IgD-negative memory B cell (primary cell): Measurements from ENCODE around the gene ULK3. TPM values are rescaled to one million over a fixed set of nuclear protein-coding genes. Genes with fewer than 3 reads are reported as not detected.

Source experiments
- H3K27ac Mint-ChIP-seq, 3 donors: one replicate each; pipeline ENCODE4 v1.8.0; 2020 to 2022; ENCODE audit warnings: mild to moderate bottlenecking in 3 of 3, mixed read lengths in 3 of 3, moderate library complexity in 1 of 3
- H3K27me3 Mint-ChIP-seq: one replicate; pipeline ENCODE4 v1.8.0; 2021; ENCODE audit warnings: mixed read lengths
- H3K36me3 Mint-ChIP-seq: one replicate; pipeline ENCODE4 v1.8.0; 2020; ENCODE audit warnings: mild to moderate bottlenecking, mixed read lengths
- H3K4me1 Mint-ChIP-seq, 3 donors: one replicate each; pipeline ENCODE4 v1.8.0; 2020 to 2022; ENCODE audit warnings: mixed read lengths in 3 of 3, mild to moderate bottlenecking in 1 of 3
- H3K4me3 Mint-ChIP-seq, 4 donors: one replicate each; pipeline ENCODE4 v1.8.0; 2020 to 2022; ENCODE audit warnings: mild to moderate bottlenecking in 4 of 4, mixed read lengths in 4 of 4, moderate library complexity in 3 of 4
- H3K9me3 Mint-ChIP-seq, 3 donors: one replicate each; pipeline ENCODE4 v1.8.0; 2020 to 2021; ENCODE audit warnings: mixed read lengths in 3 of 3, mild to moderate bottlenecking in 1 of 3
- polyA plus RNA-seq: library from polyadenylated mRNA; unstranded; fragments of 300-500 nt; fragmentation: Illumina TruSeq; gene quantifications from one replicate; pipeline ENCODE4 v1.2.3, GENCODE V29; 2021

ULK3 gene
- polyA plus RNA-seq, 1 donor from 2014 or later: 25.2 TPM

DNA sequence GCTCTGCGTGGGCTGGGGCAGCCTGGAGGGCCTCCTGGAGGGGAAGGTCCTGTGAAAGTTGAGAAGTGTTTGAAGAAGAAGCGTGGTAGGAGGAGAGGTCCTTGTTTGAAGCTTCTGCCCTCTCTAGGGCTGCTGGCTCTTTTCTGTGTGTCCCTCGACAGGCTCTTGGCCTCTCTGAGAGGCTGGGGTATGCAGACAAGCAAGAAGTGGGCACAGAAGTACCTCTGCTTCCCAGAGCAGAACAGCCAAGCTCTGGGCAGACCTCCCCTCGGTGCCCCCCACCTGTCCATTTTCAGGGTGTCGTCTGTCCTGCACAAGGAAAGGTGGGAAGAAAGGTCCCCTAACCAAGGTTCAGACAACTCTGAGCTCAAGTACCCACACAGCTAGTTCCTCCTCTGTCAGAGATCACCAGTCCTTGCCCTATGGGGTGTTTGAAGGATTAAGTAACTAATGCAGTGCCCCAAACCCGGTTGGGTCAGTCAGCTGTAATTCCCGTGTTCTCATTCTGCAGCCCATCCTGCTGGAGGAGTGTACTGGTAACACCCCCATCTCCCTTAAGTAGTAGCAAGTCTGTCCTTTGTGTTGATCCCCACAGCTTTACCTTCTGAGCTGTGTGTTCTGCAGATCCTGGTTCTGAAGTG is 54.8 kb downstream of the ULK3 start:
- H3K4me3 Mint-ChIP-seq: peak overlapping the region; percentile 94 to 98 (median 96)
- peak overlapping the region; percentile 94 to 100 (median 99) for H3K27ac Mint-ChIP-seq
- H3K4me1 Mint-ChIP-seq: peaks cover 39 to 62% (median 61%) of the 10 kb centered on the region in 3 donors
- peaks cover 14% of the 10 kb centered on the region for H3K36me3 Mint-ChIP-seq
- no peaks in the 10 kb centered on the region for H3K9me3 Mint-ChIP-seq
- peaks cover 3% of the 10 kb centered on the region for H3K27me3 Mint-ChIP-seq

GRCh38 chr15:74787251-74788041 is 55.5 kb downstream of the ULK3 start:
- Mint-ChIP-seq H3K4me1 (peaks cover 35 to 55% (median 55%) of the 10 kb centered on the region in 3 donors), H3K27ac (peak overlapping the region; percentile 94 to 100 (median 99)), H3K4me3 (peak overlapping the region; percentile 94 to 98 (median 96)), H3K27me3 (peaks cover 3% of the 10 kb centered on the region), H3K36me3 (peaks cover 14% of the 10 kb centered on the region), H3K9me3 (no peaks in the 10 kb centered on the region)

DNA sequence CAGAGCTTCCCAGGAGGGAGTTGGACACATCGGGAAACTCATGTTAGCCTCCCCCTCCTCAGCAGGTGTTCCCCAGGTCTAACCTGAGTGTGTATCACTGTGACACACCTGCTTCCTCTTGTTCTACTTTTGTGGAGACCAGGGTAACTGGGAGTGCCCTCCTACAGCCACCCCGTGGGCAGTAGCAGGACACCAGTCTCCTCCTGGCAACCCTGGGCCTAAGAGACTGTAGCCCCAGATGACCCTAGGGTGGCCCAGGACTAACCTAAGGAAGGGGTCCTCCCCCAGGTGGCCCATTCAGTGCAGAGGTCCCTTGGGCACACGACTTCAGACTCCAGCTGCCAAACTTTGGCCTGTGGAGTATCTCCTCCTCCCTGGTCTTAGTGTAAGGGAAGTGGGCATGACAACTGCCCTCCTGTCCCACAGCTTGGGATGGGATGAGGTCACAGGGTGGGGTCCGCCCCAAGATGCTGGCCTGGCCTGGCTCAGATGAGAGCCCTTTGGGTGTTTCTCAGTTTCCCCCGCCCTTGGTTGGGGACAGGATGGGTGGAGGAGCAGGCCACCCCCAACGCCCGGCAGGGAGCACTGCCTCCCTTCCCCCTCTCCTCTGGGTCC is 56.3 kb downstream of the ULK3 start:
- Mint-ChIP-seq H3K4me3 (peak overlapping the region; percentile 94 to 98 (median 96)), H3K27me3 (peaks cover 3% of the 10 kb centered on the region), H3K9me3 (no peaks in the 10 kb centered on the region), H3K4me1 (peaks cover 29 to 48% (median 47%) of the 10 kb centered on the region in 3 donors), H3K36me3 (peaks cover 9% of the 10 kb centered on the region), H3K27ac (peak overlapping the region; percentile 94 to 100 (median 99))

Other genes with a start within 250 kb of the ULK3 start
- gene CLK3, start 227.3 kb downstream of the ULK3 start, polyA plus RNA-seq: 86.2 TPM
- 18.5 TPM for gene EDC3, start 147.1 kb downstream of the ULK3 start, polyA plus RNA-seq
- not detected for gene CYP1A1, start 117.6 kb downstream of the ULK3 start, polyA plus RNA-seq
- not detected for gene CYP1A2, start 94.3 kb downstream of the ULK3 start, polyA plus RNA-seq
- gene CSK, start 61.1 kb downstream of the ULK3 start, polyA plus RNA-seq: 214 TPM
- gene LMAN1L, start 30.3 kb downstream of the ULK3 start, polyA plus RNA-seq: not detected
- not detected for gene CPLX3, start 16.5 kb downstream of the ULK3 start, polyA plus RNA-seq
- 157 TPM for gene SCAMP2, start 30.2 kb upstream of the ULK3 start, polyA plus RNA-seq
- 43.0 TPM for gene MPI, start 46.9 kb upstream of the ULK3 start, polyA plus RNA-seq
- gene FAM219B, start 63.7 kb upstream of the ULK3 start, polyA plus RNA-seq: 42.7 TPM
- 325 TPM for gene COX5A, start 94.9 kb upstream of the ULK3 start, polyA plus RNA-seq
- 4.9 TPM for gene RPP25, start 113.6 kb upstream of the ULK3 start, polyA plus RNA-seq
- 0.24 TPM for gene SCAMP5, start 152.4 kb upstream of the ULK3 start, polyA plus RNA-seq
- 12.6 TPM for gene PPCDC, start 180.4 kb upstream of the ULK3 start, polyA plus RNA-seq